HepG2 (cell line): ENCODE results near the gene TP53AIP1. TPM values are rescaled to one million over a fixed set of nuclear protein-coding genes. Genes with fewer than 3 reads are reported as not detected.

Experiments used
- ATAC-seq: fragments of 200-7000 bp; cut with Tn5 transposase; 3 replicates; pipeline ENCODE4 v1.9.1; 2020; ENCODE audit warnings: mild to moderate bottlenecking, moderate library complexity
- BruUV-seq: library from RNA; stranded (reverse); fragments of 400-500 nt; replicated peaks from 2 replicates; lab custom pipeline; 2021; lab: Mats Ljungman, UMichigan
- CTCF ChIA-PET: fragments of 300-600 bp; formaldehyde crosslinking; extraction: SDS; loops from one replicate; lab custom pipeline; 2021; ENCODE audit warnings: low total read pairs, inconsistent platforms, low intra/inter-chr PET ratio; lab: Yijun Ruan, JAX
- POLR2A ChIA-PET: fragments of 350-600 bp; sonication (Branson Sonifier 250); formaldehyde crosslinking; loops from one replicate; lab custom pipeline; 2020; ENCODE audit warnings: antibody characterized with exemption, inconsistent platforms; lab: Yijun Ruan, JAX
- DNase-seq: peaks from one replicate; pipeline ENCODE4 v3.0.0-alpha.2; 2015; ENCODE audit warnings: low spot score
- FAIRE-seq: peaks from 3 replicates; lab custom pipeline; 2011; peaks lifted over from hg19 to GRCh38; lab: Jason Lieb, UNC
- H2AFZ ChIP-seq: one replicate; pipeline ENCODE4 v1.6.1; 2011; ENCODE audit warnings: low read length, inconsistent platforms
- H3K27ac ChIP-seq: fragments of 300-600 bp; 3 replicates; pipeline ENCODE4 v1.8.0; 2011; ENCODE audit warnings: mixed run types, mild to moderate bottlenecking, mixed read lengths, low read length, inconsistent platforms; ENCODE audit not compliant: insufficient read depth; ENCODE audit errors: extremely low read length
- H3K27me3 ChIP-seq, 2 experiments: fragments of 200-600 bp in 1 of 2; 2 replicates in 1 of 2; 3 replicates in 1 of 2; pipeline versions ENCODE4 v1.6.0 to v1.8.0; 2011; ENCODE audit warnings: low read length in 2 of 2, mild to moderate bottlenecking in 2 of 2, moderate library complexity in 2 of 2, inconsistent platforms in 1 of 2; ENCODE audit not compliant: insufficient read depth in 2 of 2, control insufficient read depth in 1 of 2
- H3K36me3 ChIP-seq, 2 experiments: fragments of 200-600 bp in 1 of 2; replicated peaks in 1 of 2; 2 replicates in 1 of 2; 3 replicates in 1 of 2; pipeline versions ENCODE4 v1.5.1 to v1.8.0; 2011; ENCODE audit warnings: low read length in 2 of 2, inconsistent platforms in 1 of 2; ENCODE audit not compliant: insufficient read depth in 2 of 2, control insufficient read depth in 1 of 2
- H3K4me1 ChIP-seq: 2 replicates; pipeline ENCODE4 v1.5.1; 2012; ENCODE audit warnings: low read length, inconsistent platforms; ENCODE audit not compliant: insufficient read depth
- H3K4me2 ChIP-seq: 2 replicates; pipeline ENCODE4 v1.6.0; 2011; ENCODE audit warnings: low read depth, low read length, inconsistent platforms
- H3K4me3 ChIP-seq, 3 experiments: fragments of 200-600 bp in 1 of 3; sonication (generic), shearing (Covaris generic) in 1 of 3; replicated peaks in 1 of 3; 2 replicates each; pipeline ENCODE4 v1.5.1; 2011 to 2016; ENCODE audit warnings: low read length in 3 of 3, inconsistent platforms in 2 of 3, low read depth in 2 of 3, mild to moderate bottlenecking in 2 of 3, control low read depth in 1 of 3, mixed read lengths in 1 of 3; ENCODE audit not compliant: insufficient read depth in 1 of 3
- H3K79me2 ChIP-seq: one replicate; pipeline ENCODE4 v1.6.1; 2011; ENCODE audit warnings: low read length, inconsistent platforms; ENCODE audit not compliant: insufficient read depth
- H3K9ac ChIP-seq: 2 replicates; pipeline ENCODE4 v1.6.0; 2011; ENCODE audit warnings: mild to moderate bottlenecking, low read depth, low read length, inconsistent platforms; ENCODE audit not compliant: insufficient read depth
- H3K9me3 ChIP-seq: 2 replicates; pipeline ENCODE4 v1.5.1; 2012; ENCODE audit warnings: mild to moderate bottlenecking, low read length
- H4K20me1 ChIP-seq: 2 replicates; pipeline ENCODE4 v1.6.0; 2011; ENCODE audit warnings: inconsistent platforms, mild to moderate bottlenecking, low read length, moderate library complexity; ENCODE audit not compliant: insufficient read depth
- HNF4A ChIP-seq: sonication (generic); formaldehyde crosslinking; IDR thresholded peaks from 2 replicates; pipeline ENCODE4 v1.4.0; 2020; ENCODE audit warnings: missing genetic modification reagents
- KAT8 ChIP-seq: IDR thresholded peaks from 2 replicates; pipeline ENCODE4 v1.6.1; 2016; ENCODE audit warnings: missing genetic modification reagents, missing compliant biosample characterization
- SKI ChIP-seq: fragments of 450-650 bp; IDR thresholded peaks from one replicate; pipeline ENCODE4 v1.6.1; 2018; ENCODE audit warnings: mild to moderate bottlenecking; ENCODE audit not compliant: partially characterized antibody
- SMYD3 ChIP-seq: sonication (generic); formaldehyde crosslinking; IDR thresholded peaks from 2 replicates; pipeline ENCODE4 v1.8.1; 2023; ENCODE audit warnings: mild to moderate bottlenecking, missing genetic modification reagents
- TCF7 ChIP-seq: sonication (generic); IDR thresholded peaks from 2 replicates; pipeline ENCODE4 v1.6.1; 2016; ENCODE audit warnings: antibody characterized with exemption, low read depth
- ZNF224 ChIP-seq: sonication (generic); formaldehyde crosslinking; IDR thresholded peaks from 2 replicates; pipeline ENCODE4 v1.5.0; 2020; ENCODE audit warnings: mild to moderate bottlenecking, missing genetic modification reagents
- ZNF766 ChIP-seq: sonication (generic); formaldehyde crosslinking; IDR thresholded peaks from 2 replicates; pipeline ENCODE4 v1.5.0; 2020; ENCODE audit warnings: missing genetic modification reagents, borderline replicate concordance
- WGBS: methylation state at CpG from one replicate; pipeline ENCODE4 v1.1.6; 2017; ENCODE audit warnings: low lambda C conversion rate; 5-methylcytosine and 5-hydroxymethylcytosine counted together
- in situ Hi-C: cut with HindIII; loops from 2 replicates; pipeline ENCODE4 v1.10.0; 2017; ENCODE audit warnings: low pct_unique_long_range_greater_than_20kb; ENCODE audit not compliant: extremely low pct_ligation_motif_present
- intact Hi-C: fragments of 100-400 bp; cut with micrococcal nuclease; formaldehyde crosslinking; loops from one replicate; pipeline ENCODE4 v1.10.0; 2022; ENCODE audit not compliant: unreplicated experiment
- polyA plus RNA-seq, 8 experiments: library from polyadenylated mRNA; depleted of rRNA in 3 of 8; stranded (reverse) in 7 of 8; unstranded in 1 of 8; fragments of >200 nt; fragmentation: Illumina TruSeq in 4 of 8; extraction: Trizol in 4 of 8; gene quantifications; 2 replicates each; pipeline versions ENCODE4 v1.2.1 to v1.2.3, GENCODE V29; 2011 to 2016; ENCODE audit warnings: low read depth in 4 of 8, missing spikeins in 1 of 8, mixed read lengths in 1 of 8; ENCODE audit not compliant: insufficient read depth in 1 of 8
- total RNA-seq, 5 experiments: library from RNA; depleted of rRNA; stranded (reverse); fragments of >200 nt; fragmentation: Illumina TruSeq; extraction: Trizol; gene quantifications; 2 replicates each; pipeline ENCODE4 v1.2.3, GENCODE V29; 2016; ENCODE audit warnings: low read depth in 1 of 5
- TF ChIP-seq, protein P1 (sequence below): sonication (generic); formaldehyde crosslinking; IDR thresholded peaks from 2 replicates; pipeline ENCODE4 v1.8.0; 2022; ENCODE audit warnings: mild to moderate bottlenecking, missing genetic modification reagents, moderate library complexity

TP53AIP1 gene
- total and polyA plus RNA-seq, 2 of the 13 experiments (the other 11 are each of a cell fraction or from before 2014, with no cell fraction given): 0.11 TPM; not detected in 1

DNA sequence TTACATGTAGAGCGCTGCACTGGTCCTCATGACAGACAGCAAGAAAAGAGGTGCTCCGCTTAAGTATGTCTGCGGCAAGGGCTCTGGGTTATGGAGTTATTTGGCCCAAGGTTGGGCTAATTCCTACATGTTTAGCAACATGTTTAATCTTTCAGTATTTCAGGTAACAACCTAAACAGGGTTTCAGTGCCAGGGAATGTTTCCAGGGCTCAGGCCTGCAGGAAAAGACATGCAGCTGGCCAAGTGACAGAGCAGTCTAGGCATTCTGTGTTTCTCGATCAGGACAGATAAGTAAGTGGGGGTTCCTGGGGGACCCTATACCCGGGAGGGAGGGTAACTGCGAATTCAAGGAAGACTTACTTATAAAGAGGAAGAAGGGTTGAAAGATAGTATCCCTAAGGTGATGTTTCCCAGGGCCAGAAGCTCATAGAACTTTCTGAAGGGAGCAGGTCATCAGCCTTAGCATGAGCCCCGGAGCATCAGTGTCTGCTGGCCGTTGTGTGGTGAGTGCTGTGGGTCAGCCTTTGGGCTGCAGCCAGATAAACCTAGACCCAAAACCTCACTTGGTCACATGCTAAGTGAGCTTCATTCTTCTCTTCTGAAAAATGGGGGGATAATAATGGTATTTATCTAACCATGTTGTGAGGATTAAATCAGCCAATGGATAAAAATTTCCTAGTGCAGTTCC is 33.1 kb downstream of the TP53AIP1 start:
- H3K79me2 ChIP-seq: no peaks in the 10 kb centered on the region
- H4K20me1 ChIP-seq: no peaks in the 10 kb centered on the region
- H3K27ac ChIP-seq: no peak overlapping the region
- ATAC-seq (no peak), DNase-seq (no peak), FAIRE-seq (no peak)
- no peaks in the 10 kb centered on the region for H3K4me1 ChIP-seq
- TF ChIP-seq SMYD3: no peak
- no peak for TF ChIP-seq TCF7
- TF ChIP-seq KAT8: no peak
- TF ChIP-seq, protein P1, sequence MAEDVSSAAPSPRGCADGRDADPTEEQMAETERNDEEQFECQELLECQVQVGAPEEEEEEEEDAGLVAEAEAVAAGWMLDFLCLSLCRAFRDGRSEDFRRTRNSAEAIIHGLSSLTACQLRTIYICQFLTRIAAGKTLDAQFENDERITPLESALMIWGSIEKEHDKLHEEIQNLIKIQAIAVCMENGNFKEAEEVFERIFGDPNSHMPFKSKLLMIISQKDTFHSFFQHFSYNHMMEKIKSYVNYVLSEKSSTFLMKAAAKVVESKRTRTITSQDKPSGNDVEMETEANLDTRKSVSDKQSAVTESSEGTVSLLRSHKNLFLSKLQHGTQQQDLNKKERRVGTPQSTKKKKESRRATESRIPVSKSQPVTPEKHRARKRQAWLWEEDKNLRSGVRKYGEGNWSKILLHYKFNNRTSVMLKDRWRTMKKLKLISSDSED (CRISPR knock-in tag): no peak
- TF ChIP-seq ZNF766: no peak
- H3K4me3 ChIP-seq: no peak overlapping the region
- in situ Hi-C loops: no loop called here
- H2AFZ ChIP-seq: no peak overlapping the region
- no TSS peak for BruUV-seq
- WGBS: 45% methylated on average over 7 of the region's 8 CpGs
- ChIA-PET CTCF (no interaction called here), POLR2A (no interaction called here)
- H3K27me3 ChIP-seq: peaks cover 3 to 23% of the 10 kb centered on the region in 2 experiments; a peak in 3 of 5 replicates
- no peaks in the 10 kb centered on the region for H3K36me3 ChIP-seq
- no peak overlapping the region for H3K4me2 ChIP-seq
- H3K9ac ChIP-seq: no peak overlapping the region
- no peaks in the 10 kb centered on the region for H3K9me3 ChIP-seq
- intact Hi-C loops: no loop called here

DNA sequence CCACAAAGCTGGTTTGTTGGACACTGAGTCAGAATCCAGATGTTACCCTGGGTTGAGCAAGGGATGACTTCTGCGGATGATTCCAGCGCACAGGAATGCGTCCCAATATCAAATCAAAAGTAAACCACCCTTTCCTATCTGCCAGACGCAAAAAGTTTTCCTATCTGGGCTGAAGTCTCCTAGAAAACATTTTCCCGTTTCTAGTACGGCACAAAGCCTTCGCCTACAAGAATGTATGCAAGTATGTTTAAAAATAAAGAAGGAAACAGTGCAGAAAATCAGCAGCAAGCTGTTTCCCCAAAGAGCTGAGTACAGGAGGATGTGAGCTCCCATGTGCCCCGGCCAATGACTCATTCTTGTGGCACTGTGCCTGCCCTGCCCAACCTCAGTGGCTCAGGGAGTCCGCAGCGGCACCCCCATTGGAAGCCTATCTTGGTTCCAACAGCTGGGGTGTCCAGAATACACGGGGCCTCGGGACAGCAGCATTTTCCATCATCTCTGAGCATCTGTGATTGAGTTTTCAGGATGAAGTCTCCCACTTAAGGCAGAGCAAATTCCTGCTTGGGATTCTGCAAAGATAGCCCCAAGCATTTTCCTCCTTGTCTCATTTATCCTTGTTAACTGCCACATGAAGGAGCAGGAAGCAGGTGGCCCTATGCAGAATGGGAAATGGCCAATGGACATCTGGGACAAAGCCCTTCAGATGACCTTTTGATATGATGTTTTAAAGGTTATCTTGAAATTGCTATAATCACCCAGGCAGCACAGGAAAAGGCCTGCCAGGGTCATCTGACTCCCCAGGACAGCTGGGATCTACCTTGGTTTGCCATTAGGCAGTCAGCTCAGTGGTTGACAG is 34.1 kb downstream of the TP53AIP1 start:
- no TSS peak for BruUV-seq
- Histone ChIP-seq H2AFZ (no peak overlapping the region), H3K79me2 (no peaks in the 10 kb centered on the region), H4K20me1 (no peaks in the 10 kb centered on the region), H3K4me1 (no peaks in the 10 kb centered on the region), H3K9me3 (no peaks in the 10 kb centered on the region), H3K36me3 (no peaks in the 10 kb centered on the region), H3K27ac (no peak overlapping the region), H3K4me2 (no peak overlapping the region), H3K27me3 (peaks cover 5 to 25% of the 10 kb centered on the region in 2 experiments; a peak in 3 of 5 replicates), H3K4me3 (no peak overlapping the region), H3K9ac (no peak overlapping the region)
- FAIRE-seq (no peak), ATAC-seq (no peak), DNase-seq (no peak)
- intact Hi-C loops: no loop called here
- ChIA-PET CTCF (no interaction called here), POLR2A (no interaction called here)
- TF ChIP-seq SKI (no peak), HNF4A (CRISPR knock-in tag) (no peak), ZNF224 (no peak)
- in situ Hi-C loops: no loop called here
- WGBS: 35% methylated on average over 8 of the region's 12 CpGs
